HG03175 (cell line): ENCODE results near the gene BOD1.

Source experiments
- ATAC-seq: cut with Tn5 transposase; IDR thresholded peaks from one replicate; pipeline ENCODE4 v1.9.1; 2021; ENCODE audit warnings: mild to moderate bottlenecking, moderate library complexity; ENCODE audit not compliant: unreplicated experiment

BOD1 gene

DNA sequence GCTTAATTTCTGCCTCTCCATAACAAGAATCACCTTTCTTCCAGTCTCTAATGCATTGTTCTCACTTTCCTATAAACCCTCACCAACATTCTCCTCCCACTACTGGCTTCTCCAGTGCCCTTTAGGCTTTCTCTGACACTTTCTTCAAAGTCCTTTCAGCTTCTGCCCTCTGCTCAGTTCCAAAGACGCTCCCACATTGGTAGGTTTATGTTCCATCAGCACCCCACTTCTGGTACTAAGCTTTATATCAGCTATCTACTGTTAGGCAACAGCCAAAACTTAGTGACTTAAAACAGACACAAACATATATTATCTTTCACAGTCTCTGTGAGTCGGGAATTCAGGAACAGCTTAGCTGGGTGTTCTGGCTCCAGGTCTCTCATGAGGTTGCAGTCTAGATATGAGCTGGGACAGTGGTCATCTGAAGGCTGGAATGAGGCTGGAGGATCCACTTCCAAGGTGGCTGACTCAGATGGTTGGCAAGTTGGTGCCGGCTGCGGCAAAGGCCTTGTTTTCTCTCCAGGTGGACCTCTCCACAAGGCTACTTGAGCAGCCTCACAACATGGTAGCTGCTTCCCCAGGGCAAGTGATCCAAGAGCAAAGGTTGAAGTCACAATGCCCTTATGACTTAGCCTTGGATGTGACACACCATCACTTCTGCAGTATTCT, 37.4 kb downstream of the BOD1 start:
- ATAC-seq: no peak

DNA sequence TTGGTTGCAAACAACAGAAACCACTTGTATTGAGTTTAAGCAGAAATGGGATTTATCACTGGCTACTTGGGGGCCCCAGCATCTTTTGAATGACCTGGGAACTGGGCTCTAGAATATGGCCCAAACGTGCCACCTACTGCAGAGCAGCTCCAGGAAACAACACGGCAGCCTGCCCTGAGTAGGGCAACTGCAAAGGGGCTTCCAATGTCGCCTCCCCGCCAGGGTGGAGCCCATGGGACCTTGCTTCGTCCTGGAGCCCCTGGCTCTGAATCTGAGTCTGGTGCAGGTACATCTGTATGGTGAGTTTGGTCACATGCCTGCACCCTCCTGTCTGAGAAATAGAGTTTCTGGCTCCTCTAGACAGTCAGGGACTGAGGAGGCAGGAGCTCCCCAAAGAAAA, 38.6 kb downstream of the BOD1 start:
- no peak for ATAC-seq

DNA sequence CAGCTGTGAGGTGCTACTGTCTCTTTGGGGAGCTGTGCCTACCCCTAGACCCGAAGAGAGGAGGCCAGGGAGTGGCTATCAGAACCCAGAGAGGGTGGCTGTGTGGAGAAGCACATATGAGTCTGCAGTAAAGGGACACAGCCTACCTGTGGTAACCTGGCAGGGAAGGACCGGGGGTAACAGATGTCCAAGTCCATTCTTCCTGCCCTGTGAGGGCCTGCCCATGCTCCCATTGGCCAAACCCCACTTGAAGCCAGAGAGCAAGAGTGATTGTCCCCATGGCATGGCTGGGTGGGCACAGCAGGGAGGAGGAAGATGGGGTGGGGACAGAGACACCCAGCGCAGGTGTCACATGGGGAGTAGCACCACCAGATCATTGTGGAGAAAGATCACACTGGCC, 39.3 kb downstream of the BOD1 start:
- ATAC-seq: no peak

DNA sequence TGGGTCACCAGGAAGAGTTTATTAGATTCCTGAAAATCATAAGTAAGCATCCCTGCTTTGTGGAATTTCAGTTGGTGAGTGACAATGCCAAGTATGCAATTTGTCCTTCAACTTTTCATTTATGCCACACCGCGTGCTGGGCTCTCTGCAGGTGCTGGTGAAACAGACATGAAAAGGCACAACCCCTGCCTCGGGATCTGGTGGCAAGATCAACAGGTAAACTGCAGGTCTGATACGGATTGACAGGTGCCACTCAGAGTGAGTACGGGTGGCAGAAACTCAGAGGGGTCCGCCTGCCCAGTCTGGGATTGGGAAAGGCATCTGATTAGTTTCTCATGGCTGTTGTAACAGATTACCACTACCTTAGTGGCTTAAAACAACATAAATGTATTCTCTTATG, 40.5 kb downstream of the BOD1 start:
- ATAC-seq: no peak

DNA sequence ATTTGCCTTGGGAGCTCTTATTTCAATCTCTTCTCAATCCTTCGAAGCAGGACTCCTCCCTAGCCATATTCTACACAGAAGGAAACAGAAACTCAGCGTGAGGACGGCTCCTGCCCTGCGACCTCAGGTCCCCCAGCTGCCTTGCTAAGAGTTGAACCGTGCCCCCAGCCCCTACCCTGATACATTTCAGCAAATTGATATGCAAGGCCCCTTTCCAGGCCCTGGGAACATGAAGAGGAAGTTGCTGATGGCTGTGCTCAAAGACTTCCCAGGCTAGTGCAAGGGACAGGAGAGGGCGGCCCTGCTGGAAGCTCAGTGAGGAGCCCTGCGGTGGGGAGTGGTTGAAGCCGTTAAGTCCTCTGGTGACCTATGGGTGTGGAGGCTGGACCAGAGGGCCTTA, 41.5 kb downstream of the BOD1 start:
- ATAC-seq: no peak

DNA sequence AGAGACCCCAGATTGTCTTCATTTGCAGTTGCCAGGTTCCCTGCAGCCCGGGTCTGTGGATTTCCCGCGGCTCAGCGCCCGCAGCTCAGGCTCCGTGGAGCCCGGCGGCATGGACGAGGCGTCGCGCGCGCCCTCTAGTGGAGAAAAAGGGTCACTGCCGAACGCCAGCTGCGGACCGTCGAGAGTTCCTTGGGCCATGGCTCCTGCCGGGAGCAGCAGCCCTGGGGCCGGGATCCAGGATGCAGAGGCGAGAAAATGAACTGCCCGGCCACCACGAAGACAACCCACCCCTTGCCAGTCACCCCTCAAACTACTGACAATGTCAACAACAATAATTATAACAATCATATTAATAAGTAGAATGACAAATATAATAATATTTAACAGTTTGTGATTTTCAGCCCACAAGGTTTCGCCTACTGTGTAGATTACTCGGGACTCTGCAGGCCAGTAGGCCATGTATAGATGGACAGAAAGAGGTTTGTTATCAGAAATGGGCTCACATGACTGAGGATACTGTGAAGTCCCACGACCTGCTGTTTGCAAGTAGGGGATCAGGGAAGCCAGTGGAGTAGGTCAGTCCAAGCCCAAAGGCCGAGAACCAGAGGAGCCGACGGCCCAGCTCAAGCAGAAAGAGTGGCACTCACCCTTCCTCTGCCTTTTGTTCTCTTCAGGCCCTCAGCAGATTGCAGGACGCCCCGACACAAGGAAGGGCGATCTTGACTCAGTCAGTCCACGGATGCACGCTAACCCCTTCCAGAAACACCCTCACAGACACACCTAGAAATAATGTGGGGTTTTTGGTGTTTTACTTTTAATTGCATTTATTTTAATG, 43.1 kb downstream of the BOD1 start:
- peak; percentile 74 for ATAC-seq

DNA sequence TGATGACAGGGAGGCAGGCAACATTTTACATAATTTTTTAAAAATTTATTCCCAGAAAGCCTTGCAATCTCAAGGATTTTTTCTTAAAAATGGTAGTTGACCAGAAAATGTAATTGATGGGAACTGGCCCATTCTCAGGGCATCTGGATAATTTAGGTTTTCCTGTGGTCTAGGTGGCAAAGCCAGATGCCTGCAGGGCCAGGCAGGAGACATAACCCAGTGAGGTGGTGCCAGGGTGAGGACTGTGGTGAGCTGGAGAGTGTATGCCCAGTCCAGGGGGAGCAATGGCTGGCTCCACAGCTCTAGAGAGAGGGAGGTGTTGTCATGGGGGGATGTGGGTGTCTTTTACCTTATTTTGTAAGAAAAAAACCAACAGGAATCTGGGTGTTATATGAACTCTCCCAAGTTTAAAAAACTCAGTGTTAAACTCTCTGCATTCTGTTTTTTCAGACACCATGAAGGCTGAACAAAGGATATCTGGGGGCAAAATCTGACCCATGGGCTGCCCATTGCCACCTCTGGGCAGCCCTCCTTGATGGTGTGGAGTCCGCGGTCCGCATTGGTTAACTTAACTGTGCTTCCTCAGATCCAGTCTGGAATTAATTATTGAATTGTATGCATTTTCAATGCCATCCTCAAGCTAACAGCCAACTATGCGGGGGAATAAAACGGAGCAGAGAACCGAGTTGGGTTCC, 43.9 kb downstream of the BOD1 start:
- no peak for ATAC-seq

DNA sequence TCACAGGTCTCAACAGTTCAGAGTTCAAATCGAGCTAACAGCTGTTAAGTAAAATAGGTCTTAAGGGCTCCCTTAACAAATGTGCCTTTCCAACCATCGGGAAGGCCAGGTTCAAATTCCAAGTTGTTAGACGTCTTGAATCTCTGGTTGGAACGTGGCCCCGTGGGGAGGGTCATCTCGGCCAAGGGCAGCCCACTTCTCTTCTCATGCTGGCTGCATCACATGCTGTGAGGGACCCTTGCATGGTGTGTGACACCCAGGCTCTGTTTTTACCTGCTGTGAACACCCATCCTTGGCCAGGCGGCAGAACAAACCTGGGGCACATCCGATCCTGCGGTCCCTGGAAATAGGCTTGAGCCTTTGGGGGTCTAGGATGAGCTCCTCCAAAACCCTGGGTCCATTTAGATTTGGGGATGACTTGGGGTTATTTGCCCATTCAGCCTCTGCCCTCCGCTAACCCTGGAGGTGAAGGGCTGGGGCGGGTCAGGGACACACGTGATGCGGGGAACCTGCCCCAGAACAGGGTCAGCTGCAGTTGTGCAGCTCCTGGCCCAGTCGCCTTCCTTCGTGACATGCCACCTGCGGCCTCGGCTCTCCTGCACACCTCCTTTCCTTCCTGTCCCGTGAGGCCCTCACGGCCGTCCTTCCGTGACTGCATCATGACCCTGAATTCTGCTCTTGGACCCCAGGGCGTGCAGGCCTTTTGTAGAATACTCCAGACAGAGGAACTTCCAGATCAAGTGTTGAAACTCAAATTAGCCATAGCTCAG, 45.9 kb downstream of the BOD1 start:
- ATAC-seq: no peak

DNA sequence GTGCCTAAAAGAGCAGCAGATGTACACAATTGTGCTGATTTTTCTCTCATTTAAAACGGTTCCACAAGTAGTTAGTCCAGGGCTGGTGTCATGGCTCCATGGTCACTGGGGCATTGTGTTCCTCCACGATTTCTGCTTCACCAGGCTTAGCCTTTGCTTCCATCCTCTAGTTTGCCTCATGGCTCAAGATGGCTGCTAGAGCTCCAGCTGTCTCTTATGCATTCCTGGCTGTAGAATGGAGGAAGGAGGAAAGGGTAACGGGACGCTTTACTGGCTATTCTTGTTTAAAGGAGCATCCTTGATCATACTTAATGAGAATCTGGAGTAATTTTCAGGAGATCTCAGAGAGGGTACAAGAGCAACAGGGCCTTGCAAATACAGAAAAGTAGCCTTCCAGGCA, 47.7 kb downstream of the BOD1 start:
- no peak for ATAC-seq

DNA sequence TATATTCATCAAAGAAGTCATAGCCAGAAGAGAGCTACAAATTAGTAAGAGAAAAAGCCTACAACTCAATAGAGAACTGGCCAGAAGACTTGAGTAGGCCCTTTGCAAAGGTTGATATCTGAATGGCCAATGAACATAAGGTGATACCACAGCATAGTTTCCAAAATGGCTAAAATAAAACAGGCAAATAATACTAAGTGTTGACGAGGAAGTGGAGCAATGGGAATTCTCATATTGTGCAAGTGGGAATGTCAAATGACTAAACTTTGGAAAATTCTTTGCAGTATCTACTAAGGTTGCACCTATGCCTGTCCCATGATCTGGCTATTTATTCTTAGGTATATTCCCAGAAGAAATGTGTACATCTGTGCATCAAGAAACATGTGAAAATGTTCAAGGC, 48.3 kb downstream of the BOD1 start:
- ATAC-seq: no peak

DNA sequence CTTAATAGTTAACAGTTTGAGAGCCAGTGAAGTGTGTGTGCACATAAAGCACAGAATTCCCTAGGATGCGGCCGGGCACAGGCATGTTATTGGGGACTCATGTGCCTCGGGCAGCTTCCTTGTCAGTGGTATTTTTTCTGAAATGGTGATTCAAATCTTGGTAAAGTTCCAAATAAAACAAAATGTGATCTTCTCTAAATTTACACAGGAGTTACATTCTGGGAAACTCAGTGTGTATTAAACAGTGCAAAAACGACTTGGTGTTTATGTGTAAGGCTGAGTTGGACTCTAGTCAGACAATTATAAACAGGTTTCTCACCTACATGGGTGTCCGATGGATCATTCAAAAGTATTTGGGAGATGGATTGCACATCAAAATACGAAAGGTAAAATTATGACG, 48.9 kb downstream of the BOD1 start:
- ATAC-seq: no peak

DNA sequence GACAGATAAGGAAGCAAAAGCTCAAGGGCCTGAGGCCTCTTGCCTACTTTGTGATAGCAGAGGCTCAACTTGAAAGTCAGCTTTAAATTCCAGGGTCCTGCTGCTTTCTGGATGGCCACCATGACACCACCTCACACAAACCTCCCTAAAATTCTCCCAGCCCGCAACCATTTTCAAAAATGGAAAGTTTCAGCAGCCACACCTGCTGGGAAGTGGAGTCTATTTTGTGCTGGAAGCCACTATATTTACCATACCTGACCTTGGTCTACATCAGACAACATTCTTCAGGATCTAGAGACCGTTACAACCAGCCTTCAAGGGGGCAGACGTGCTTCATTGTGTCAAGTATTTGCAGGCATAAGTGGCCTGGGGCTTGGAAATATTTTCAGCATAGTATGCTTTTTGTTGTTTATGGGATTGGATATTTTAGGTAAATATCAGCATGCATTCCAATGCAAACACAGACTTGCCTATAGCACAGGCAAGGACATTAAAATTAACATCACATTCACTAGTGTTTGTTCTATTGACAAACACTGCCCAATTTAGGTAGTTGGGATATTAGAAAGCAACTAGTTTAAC, 50.9 kb downstream of the BOD1 start:
- ATAC-seq: no peak

DNA sequence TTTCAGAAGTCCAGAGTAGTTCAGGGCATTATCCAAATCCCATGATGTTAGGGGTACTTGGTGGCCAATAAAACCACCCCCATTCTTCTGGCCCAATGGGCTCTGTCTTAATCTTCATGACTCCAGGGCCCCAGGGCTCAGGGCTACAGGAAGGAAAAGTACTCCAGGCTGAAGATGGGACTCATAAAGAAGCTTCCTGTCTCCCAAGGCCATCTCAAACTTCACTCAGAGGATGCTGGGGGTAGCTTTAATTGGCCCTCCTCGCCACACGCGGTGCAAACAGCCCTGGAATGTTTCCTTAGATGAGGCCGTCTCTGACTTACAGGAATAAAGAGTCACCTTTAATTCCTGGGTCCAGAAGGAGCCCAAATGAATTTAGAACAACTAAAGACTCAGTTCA, 52.3 kb downstream of the BOD1 start:
- ATAC-seq: no peak

DNA sequence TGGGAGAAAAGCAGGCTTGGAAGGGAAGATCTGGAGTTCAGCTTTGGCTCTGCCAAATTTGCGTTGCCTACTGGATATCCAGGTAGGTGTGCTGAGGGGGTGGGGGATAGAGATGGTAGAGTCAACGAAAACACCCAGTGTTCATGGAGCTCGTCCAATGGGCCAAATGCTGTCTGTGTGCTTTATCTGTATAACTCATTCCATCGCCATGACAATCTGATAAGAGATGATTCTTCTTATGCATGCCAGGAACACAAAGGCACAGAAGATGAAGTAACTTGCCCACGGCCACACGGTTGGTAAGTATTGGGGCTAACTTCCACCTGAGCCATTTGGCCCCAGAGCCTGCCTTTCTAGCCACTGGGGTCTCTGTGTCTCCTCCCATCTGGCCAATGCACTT, 53.2 kb downstream of the BOD1 start:
- ATAC-seq: no peak

DNA sequence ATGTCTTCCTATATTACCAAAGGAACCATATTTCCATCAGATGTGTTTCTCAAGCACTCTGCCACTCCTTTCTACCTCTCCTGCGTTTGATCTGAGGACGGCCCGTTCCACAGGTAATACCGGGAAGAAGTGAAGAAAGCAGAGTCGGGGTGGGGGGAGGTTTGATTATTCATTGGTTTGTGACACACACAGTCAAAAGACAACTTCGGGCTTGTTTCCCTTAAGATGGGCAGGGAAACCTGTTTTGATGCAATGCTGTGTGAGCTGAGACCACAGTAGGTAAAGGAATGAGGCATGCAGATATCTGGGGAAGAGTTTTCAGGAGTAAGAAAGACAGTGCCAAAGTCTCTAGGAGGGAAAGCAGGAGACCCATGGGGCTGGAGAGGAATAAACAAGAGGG, 54.0 kb downstream of the BOD1 start:
- no peak for ATAC-seq
